HTR-8/SVneo (cell line): ENCODE data around the gene GID8.

ENCODE experiments used
- DNase-seq: peaks from one replicate; pipeline ENCODE4 v3.0.0; 2011; ENCODE audit warnings: low spot score, mixed read lengths; ENCODE audit not compliant: insufficient read length
- FAIRE-seq: peaks from 2 replicates; lab custom pipeline; 2011; peaks lifted over from hg19 to GRCh38; lab: Jason Lieb, UNC

The GID8 gene

GRCh38 chr20:62978561-62978943, 40.6 kb downstream of the GID8 start:
- FAIRE-seq: no peak
- DNase-seq: no peak

GRCh38 chr20:62979310-62979709, 41.4 kb downstream of the GID8 start:
- DNase-seq (no peak), FAIRE-seq (no peak)

DNA sequence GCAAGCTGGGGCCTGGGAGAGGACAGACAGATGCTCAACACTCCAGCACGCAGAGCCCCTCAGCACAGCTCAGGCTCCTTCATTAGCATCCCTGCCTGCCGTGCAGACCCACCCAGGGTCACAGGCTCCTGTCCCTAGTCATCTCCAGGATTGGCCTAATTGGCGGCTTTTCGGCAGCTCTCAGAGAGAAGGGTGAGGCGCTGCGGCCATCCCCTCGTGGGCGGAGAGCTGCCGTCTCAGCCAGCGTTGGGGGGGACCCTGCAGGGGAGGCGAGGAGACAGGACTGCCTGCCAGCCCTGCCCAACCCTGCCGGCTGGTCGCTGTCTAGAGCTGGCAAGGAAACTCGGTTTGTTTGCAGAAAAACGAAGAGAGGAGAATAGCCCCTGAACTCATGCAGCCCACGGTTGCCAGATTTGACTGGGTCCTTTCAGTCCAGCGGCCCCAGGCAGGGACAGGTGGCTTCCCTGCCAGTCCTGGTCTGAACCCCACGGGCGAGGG, 42.0 kb downstream of the GID8 start:
- DNase-seq (no peak), FAIRE-seq (no peak)

DNA sequence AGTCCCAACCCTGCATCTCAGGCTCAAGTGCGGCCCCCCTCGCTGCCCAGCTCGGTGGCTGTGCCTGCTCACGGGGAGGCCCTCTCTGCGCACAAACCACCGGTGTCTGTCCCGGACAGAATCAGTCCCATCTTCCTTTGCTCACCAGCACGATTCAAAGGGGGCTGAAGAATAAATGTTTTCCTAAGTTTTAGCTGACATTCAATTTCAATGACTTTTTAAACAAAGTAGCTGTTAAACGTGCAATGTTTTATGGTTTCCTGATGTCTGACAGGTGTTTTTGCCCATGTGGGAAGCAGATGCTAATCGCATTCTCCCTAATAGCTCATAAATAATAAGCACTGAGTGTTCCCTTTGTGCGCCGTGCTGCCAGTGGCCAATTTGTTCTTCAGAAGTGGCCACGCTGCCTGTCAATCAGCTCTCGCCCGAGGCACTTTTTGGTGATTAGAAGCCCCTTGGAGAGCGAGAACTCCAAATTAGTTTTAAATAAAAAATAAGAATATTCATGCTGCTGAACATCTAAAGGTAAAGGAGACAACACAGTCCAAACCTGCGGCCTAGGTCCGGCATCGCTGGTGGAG, 42.5 kb downstream of the GID8 start:
- DNase-seq (no peak), FAIRE-seq (peak; percentile 9)

GRCh38 chr20:62980970-62981369, 43.0 kb downstream of the GID8 start:
- FAIRE-seq (no peak), DNase-seq (no peak)

GRCh38 chr20:62982124-62983075, 44.5 kb downstream of the GID8 start:
- peak; percentile 52 for FAIRE-seq
- no peak for DNase-seq

DNA sequence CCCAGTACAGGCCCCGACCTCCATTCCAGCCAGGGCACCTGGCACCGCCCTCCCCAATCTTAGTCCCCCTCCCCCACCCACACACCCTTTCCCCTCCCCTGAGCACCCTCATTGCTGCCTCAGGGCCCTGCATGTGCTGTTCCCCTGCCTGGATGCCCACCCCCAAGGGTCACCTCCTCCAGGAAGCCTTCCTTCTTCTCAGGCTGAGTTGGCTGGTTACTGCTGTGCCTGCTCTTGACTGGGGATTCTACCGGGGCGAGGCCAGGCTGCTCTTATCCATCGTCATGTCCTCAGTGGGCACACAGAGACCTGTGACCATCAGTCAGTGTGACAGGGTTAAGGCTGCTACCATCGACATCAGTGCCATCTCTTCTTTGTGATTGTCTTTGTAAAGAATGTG, 45.3 kb downstream of the GID8 start:
- FAIRE-seq (no peak), DNase-seq (no peak)

DNA sequence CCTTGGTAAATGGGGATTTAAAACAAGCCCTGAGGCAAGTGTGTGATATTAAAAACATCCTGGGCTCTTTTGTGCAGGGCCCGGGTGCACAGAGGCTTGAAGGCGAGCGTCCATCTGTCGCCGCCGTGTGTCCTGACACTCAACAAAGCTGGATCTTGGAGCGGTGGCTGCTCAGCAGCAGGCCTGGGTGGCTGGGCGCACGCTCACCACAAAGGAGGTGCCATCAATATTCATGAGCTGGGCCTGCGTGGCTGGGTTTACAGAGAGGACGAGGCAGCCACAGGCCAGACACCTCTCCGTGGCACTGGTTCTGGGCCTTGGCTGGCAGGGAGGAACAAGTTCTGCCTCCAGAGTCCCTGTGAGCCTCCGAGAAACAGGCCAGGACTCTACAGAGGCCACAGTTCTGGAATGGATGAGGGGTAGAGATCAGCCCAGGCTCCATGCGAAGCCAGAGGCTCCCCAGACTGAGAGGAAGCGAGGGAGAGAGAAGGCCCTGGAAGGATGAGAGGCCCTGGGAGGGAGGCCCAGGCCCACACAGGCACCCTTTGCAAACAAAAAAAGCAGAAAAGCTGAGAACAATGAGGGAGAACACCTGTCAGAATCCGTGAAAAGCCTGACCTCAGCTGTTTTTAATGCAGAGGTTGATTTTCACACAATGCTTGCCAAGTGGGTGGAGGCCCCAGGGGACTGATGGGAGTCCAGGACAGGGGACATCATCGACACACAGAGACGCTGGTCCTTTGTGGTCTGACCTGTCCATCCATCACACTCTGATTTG, 46.9 kb downstream of the GID8 start:
- DNase-seq: no peak
- FAIRE-seq: peak; percentile 46

DNA sequence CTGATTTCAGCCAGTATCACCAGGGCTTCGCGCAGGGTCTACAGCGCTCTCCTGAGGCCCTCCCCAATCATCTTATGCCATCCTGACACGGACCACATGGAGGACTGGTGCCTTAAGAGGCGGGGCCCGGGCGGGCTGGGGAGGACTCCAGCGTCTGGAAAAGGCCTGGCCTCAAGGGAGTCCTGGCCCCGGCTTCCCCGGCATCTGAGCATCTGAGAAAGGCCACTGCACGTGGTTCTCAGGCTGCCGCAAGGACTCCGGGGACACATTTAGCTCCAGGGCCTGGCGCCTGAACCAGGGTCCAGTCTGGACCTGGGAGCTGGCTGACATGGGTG, 47.5 kb downstream of the GID8 start:
- no peak for FAIRE-seq

DNA sequence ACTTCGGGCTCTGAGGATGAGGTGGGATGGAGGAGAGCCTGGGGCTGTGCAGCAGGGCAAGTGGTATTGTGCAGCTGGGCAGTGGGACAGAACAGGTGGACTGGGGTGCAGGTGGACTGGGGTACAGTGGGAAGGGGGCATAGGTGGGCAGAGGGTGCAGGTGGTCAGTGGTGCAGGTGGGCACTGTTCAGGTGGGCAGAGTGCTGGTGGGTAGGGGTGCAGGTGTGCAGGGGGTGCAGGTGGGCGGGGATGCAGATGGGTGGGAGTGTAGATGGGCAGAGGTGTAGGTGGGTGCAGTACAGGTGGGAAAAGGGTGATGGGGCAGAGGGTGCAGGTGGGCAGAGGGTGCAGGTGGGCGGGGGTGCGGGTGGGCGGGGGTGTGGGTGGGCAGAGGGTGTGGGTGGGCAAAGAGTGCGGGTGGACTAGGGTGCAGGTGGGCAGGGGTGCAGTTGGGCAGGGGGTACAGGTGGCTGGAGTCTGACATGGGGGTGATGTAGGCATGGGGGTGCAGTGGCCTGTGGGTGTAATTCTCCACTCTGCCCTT, 48.4 kb downstream of the GID8 start:
- no peak for DNase-seq
- FAIRE-seq: peak; percentile 16

More for the DNA sequence above, 47.5 kb downstream of the GID8 start:
- no peak for DNase-seq

- DNase-seq: no peak
- FAIRE-seq: no peak
Observed at GRCh38 chr20:62987114-62987513, 49.2 kb downstream of the GID8 start.

DNA sequence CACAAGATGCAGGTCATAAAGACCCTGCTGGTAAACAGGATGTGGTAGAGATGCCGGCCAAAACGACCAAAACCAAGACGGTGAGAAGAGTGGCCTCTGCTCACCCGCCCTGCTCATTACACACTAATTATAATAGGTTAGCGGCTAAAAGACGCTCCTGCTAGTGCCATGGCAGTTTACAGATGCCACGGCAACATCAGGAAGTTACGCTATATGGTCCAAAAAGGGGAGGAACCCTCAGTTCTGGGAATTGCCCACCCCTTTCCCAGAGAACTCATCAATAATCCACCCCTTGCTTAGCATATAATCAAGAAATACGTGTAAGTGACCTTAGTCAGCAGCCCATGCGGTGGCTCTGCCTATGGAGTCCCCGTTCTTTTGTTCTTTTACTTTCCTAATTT, 51.3 kb downstream of the GID8 start:
- FAIRE-seq (no peak), DNase-seq (no peak)

- no peak for FAIRE-seq
- no peak for DNase-seq
Observed at GRCh38 chr20:62990306-62990825, 52.4 kb downstream of the GID8 start.

DNA sequence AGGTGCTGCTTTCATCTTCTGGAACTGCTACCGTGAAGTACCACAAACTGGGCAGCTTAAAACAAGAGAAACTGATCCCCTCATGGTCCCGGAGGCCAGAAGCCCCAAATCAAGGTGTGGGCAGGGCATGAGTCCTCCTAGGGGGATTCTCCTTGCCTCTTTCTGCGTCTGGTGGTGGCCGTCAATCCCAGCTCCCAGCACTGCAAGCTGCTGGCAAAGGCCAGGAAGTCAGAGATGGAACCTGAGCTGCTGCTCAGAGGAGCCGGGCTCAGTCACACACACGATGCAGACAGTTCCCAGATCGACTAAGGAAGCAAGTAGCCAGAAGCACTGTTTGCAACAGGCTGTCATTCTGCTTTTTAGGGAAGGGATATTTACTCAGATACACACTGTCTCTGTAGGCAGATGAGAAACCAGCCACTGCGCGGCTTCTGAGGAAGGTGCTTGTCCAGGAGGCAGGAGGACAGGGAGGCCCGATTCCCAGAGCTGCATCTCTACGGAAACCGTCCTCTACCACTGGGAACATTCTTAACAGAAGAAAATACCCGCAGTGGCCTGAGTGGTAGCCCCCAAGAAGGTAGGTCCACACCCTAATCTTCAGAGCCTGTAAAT, 53.4 kb downstream of the GID8 start:
- no peak for DNase-seq
- peak; percentile 52 for FAIRE-seq

DNA sequence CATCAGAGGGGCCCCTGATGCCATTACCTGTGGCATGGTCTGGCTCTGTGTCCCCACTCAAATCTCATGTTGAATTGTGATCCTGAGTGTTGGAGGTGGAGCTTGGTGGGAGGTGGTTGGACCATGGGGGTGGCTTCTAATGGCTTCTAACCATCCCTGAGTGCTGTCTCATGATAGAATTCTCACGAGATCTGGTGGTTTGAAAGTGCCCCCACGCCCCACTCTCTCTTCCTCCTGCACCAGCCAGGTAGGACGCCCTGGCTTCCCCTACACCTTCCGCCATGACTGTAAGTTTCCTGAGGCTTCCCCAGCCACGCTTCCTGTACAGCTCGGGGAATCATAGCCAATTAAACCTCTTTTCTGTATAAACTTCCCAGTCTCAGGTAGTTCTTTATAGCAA, 53.9 kb downstream of the GID8 start:
- DNase-seq (no peak), FAIRE-seq (no peak)

GRCh38 chr20:62993856-62994494, 56.0 kb downstream of the GID8 start:
- FAIRE-seq: no peak
- DNase-seq: no peak

DNA sequence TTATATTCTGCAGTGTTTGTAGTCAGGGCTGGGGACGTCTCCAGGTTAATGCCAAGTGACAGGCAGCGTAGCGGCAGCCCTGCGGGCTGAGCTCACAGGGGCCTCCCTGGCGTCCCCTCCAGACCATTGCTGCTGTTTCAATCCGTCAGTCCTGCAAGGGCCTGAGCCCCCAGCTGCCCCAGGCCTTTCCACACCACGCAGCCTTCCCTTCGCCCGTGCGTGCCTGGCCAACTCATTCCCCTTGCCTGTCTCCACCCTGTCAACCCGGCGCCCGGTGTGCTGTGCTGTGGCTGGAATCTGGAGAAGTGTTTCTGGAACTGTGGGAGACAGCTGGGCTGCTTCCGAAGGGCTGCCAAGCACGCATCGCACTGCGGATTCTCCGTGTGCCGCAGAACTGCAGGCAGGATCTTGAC, 56.9 kb downstream of the GID8 start:
- FAIRE-seq: no peak
- no peak for DNase-seq

DNA sequence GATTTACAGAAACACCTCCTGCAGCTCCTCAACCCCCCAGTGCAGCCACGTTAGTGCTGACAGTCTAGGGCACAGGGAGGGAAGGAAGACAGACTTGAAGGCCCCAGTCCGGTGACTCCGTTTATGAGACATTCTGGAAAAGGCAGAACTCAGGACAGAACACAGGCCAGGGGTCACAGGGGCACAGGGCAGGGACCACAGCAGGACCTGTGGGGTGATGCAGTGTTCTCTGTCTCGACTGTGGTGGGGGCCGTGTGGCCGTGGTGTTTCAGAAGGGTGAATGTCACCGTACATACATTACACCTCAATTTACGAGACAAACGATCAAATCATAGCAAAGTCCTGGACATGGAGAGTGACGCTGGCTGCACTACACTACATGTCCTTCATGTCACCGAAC, 57.5 kb downstream of the GID8 start:
- DNase-seq (no peak), FAIRE-seq (peak; percentile 46)

DNA sequence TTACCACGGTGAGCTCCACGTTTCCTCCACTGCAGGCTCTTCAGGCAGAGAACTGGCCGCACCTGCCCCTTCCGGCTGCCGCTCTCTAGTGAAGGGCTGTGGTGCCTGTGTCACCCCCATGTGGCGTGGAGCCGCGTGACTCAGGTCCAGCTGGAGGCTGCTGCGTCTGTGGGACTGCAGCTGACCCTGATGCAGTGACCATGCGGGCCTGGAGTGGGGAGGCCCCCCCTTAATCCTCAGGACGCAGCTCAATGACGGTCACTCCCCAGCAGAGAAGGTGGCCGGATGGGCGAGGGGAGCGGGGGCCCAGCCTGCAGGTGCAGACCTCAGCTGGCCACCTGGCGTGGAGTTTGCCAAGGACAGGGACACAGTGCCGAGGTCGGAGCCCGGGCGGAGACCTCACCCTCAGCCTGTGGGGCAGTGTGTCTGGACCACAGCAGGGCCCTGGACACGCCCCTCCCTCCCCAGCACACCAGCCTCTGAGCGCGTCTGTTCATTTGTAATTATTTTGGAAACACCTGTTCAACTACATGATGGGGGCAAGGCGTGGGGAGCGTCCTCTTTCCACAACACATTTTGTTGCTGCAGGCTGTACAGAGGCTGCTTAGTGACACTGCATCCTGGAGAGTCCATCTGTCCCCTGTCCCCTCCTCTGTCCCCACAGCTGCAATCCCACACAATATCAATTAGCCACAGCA, 58.1 kb downstream of the GID8 start:
- peak; percentile 9 for FAIRE-seq
- DNase-seq: no peak
